ENCODE measurements around the gene TOP2B. TPM values are rescaled to one million over a fixed set of nuclear protein-coding genes. Genes with fewer than 3 reads are reported as not detected.
A peak's percentile ranks its signal among the peaks of the same experiment; 100 is the strongest.

Gene TOP2B
- total and polyA plus RNA-seq, 2 donors (not counting 1 experiment from before 2014, with no cell fraction given): 56.2 to 71.2 TPM

GRCh38 chr3:25555695-25556437 is 108.8 kb downstream of the TOP2B start:
- H3K4me3 ChIP-seq (replicated peaks in 1 of 4; ENCODE audit: control extremely low read depth in 1 of 4, insufficient read depth in 1 of 4, low read depth in 3 of 4, low read length in 4 of 4): no peak overlapping the region
- H3K27ac ChIP-seq (ENCODE audit: insufficient read depth, low read length): no peak overlapping the region
- H3K9ac ChIP-seq (ENCODE audit: insufficient read depth, low read length): no peak overlapping the region
- TF ChIP-seq EZH2 (IDR thresholded peaks at IDR 0.05; ENCODE audit: low read length, missing control alignments): no peak
- no peak overlapping the region for H2AFZ ChIP-seq (ENCODE audit: low read length)
- H3K36me3 ChIP-seq (ENCODE audit: control insufficient read depth, insufficient read depth, low read length): no peaks in the 10 kb centered on the region
- no peaks in the 10 kb centered on the region for H3K9me3 ChIP-seq (ENCODE audit: control insufficient read depth, insufficient read depth, low read depth, low read length)
- H3K4me1 ChIP-seq (ENCODE audit: control insufficient read depth, extremely low read depth, insufficient read depth, low read length): no peaks in the 10 kb centered on the region
- H3K4me2 ChIP-seq (ENCODE audit: extremely low read depth, insufficient read depth, low read length): no peak overlapping the region
- H3K79me2 ChIP-seq (ENCODE audit: control insufficient read depth, insufficient read depth, low read length): no peaks in the 10 kb centered on the region
- H4K20me1 ChIP-seq (ENCODE audit: control insufficient read depth, extremely low read depth, insufficient read depth, low read length): no peaks in the 10 kb centered on the region
- H3K27me3 ChIP-seq (ENCODE audit: control insufficient read depth, insufficient read depth, low read length): no peaks in the 10 kb centered on the region
- DNase-seq (ENCODE audit: low read depth in 2 of 2): peak in 1 of 2 donors; percentile 47

GRCh38 chr3:25554376-25554775 is 110.3 kb downstream of the TOP2B start:
- Histone ChIP-seq H3K27me3 (ENCODE audit: control insufficient read depth, insufficient read depth, low read length) (no peaks in the 10 kb centered on the region), H3K9ac (ENCODE audit: insufficient read depth, low read length) (no peak overlapping the region), H3K79me2 (ENCODE audit: control insufficient read depth, insufficient read depth, low read length) (no peaks in the 10 kb centered on the region), H4K20me1 (ENCODE audit: control insufficient read depth, extremely low read depth, insufficient read depth, low read length) (no peaks in the 10 kb centered on the region), H2AFZ (ENCODE audit: low read length) (no peak overlapping the region), H3K4me3 (replicated peaks in 1 of 4; ENCODE audit: control extremely low read depth in 1 of 4, insufficient read depth in 1 of 4, low read depth in 3 of 4, low read length in 4 of 4) (no peak overlapping the region), H3K4me1 (ENCODE audit: control insufficient read depth, extremely low read depth, insufficient read depth, low read length) (no peaks in the 10 kb centered on the region), H3K36me3 (ENCODE audit: control insufficient read depth, insufficient read depth, low read length) (no peaks in the 10 kb centered on the region), H3K27ac (ENCODE audit: insufficient read depth, low read length) (no peak overlapping the region), H3K9me3 (ENCODE audit: control insufficient read depth, insufficient read depth, low read depth, low read length) (no peaks in the 10 kb centered on the region), H3K4me2 (ENCODE audit: extremely low read depth, insufficient read depth, low read length) (no peak overlapping the region)
- DNase-seq (ENCODE audit: low read depth in 2 of 2): peak in 1 of 2 donors; percentile 58
- no peak for TF ChIP-seq EZH2 (IDR thresholded peaks at IDR 0.05; ENCODE audit: low read length, missing control alignments)
- TF ChIP-seq, protein P1, sequence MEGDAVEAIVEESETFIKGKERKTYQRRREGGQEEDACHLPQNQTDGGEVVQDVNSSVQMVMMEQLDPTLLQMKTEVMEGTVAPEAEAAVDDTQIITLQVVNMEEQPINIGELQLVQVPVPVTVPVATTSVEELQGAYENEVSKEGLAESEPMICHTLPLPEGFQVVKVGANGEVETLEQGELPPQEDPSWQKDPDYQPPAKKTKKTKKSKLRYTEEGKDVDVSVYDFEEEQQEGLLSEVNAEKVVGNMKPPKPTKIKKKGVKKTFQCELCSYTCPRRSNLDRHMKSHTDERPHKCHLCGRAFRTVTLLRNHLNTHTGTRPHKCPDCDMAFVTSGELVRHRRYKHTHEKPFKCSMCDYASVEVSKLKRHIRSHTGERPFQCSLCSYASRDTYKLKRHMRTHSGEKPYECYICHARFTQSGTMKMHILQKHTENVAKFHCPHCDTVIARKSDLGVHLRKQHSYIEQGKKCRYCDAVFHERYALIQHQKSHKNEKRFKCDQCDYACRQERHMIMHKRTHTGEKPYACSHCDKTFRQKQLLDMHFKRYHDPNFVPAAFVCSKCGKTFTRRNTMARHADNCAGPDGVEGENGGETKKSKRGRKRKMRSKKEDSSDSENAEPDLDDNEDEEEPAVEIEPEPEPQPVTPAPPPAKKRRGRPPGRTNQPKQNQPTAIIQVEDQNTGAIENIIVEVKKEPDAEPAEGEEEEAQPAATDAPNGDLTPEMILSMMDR (conservative IDR thresholded peaks at IDR 0.05 in 1 of 2, IDR thresholded peaks at IDR 0.05 in 1 of 2; ENCODE audit: low read depth in 1 of 2, low read length in 2 of 2): no peak

DNA sequence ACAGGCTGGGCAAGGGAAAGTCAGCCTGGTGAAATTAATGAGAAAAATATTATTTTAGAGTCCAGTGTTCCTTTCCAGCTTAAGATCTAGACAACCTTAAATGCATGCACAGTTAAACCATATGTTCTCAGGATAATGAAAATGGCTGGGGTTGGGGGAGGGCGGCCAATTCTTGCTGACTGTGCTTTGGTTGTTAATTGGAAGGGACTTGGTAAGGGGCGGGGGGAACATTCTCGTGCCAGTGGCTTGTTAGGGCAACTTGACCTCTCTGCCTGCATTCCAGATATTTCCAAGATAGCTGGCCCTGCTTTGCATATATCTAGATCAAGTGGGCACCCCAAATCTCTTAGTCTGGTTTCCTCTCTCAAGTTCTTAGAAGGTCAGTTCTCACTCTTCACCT is 112.5 kb downstream of the TOP2B start:
- H3K27ac ChIP-seq (ENCODE audit: insufficient read depth, low read length): no peak overlapping the region
- H3K27me3 ChIP-seq (ENCODE audit: control insufficient read depth, insufficient read depth, low read length): no peaks in the 10 kb centered on the region
- H3K4me2 ChIP-seq (ENCODE audit: extremely low read depth, insufficient read depth, low read length): no peak overlapping the region
- TF ChIP-seq, protein P1 (conservative IDR thresholded peaks at IDR 0.05 in 1 of 2, IDR thresholded peaks at IDR 0.05 in 1 of 2; ENCODE audit: low read depth in 1 of 2, low read length in 2 of 2): no peak
- no peak for TF ChIP-seq EZH2 (IDR thresholded peaks at IDR 0.05; ENCODE audit: low read length, missing control alignments)
- no peaks in the 10 kb centered on the region for H3K9me3 ChIP-seq (ENCODE audit: control insufficient read depth, insufficient read depth, low read depth, low read length)
- no peaks in the 10 kb centered on the region for H3K36me3 ChIP-seq (ENCODE audit: control insufficient read depth, insufficient read depth, low read length)
- H3K79me2 ChIP-seq (ENCODE audit: control insufficient read depth, insufficient read depth, low read length): no peaks in the 10 kb centered on the region
- H3K4me1 ChIP-seq (ENCODE audit: control insufficient read depth, extremely low read depth, insufficient read depth, low read length): no peaks in the 10 kb centered on the region
- no peak overlapping the region for H3K9ac ChIP-seq (ENCODE audit: insufficient read depth, low read length)
- no peaks in the 10 kb centered on the region for H4K20me1 ChIP-seq (ENCODE audit: control insufficient read depth, extremely low read depth, insufficient read depth, low read length)
- no peak overlapping the region for H2AFZ ChIP-seq (ENCODE audit: low read length)
- no peak for DNase-seq (ENCODE audit: low read depth in 2 of 2)
- no peak overlapping the region for H3K4me3 ChIP-seq (replicated peaks in 1 of 4; ENCODE audit: control extremely low read depth in 1 of 4, insufficient read depth in 1 of 4, low read depth in 3 of 4, low read length in 4 of 4)
